Uterus (tissue), 2 donors: ENCODE data around the gene PCSK2.

Source experiments
- POLR2A ChIP-seq, 2 donors: fragments of 450-650 bp; IDR thresholded peaks; one replicate each; pipeline ENCODE4 v1.6.1; 2016; ENCODE audit warnings: antibody characterized with exemption in 2 of 2, mild to moderate bottlenecking in 1 of 2, moderate library complexity in 1 of 2
- TF ChIP-seq, protein P1 (sequence below), 4 experiments: fragments of 200-600 bp in 2 of 4; fragments of 450-650 bp in 2 of 4; sonication (generic) in 2 of 4; IDR thresholded peaks; one replicate each; pipeline ENCODE4 v1.5.1; 2016 to 2019; ENCODE audit warnings: antibody characterized with exemption in 4 of 4, mild to moderate bottlenecking in 2 of 4, moderate library complexity in 1 of 4

DNA sequence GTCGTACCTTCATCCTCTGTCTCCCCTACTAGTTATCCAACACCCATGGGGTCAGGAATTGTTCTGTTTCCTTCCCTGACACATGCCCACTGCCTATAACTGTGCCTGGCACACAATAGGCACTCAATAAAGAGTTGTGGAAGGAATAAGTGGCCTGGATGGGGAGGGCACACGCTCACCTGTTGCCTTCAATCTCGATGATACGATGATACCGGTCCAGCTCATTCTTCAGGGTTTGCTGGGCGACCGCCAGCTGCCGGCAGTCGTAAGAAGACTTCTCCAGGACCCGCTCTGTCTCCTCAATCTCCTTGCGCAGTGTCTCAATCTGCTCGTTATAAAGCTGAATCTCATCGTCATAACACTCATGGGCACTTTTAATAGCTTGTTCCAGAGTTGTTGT is 271.8 kb downstream of the PCSK2 start:
- TF ChIP-seq, protein P1, sequence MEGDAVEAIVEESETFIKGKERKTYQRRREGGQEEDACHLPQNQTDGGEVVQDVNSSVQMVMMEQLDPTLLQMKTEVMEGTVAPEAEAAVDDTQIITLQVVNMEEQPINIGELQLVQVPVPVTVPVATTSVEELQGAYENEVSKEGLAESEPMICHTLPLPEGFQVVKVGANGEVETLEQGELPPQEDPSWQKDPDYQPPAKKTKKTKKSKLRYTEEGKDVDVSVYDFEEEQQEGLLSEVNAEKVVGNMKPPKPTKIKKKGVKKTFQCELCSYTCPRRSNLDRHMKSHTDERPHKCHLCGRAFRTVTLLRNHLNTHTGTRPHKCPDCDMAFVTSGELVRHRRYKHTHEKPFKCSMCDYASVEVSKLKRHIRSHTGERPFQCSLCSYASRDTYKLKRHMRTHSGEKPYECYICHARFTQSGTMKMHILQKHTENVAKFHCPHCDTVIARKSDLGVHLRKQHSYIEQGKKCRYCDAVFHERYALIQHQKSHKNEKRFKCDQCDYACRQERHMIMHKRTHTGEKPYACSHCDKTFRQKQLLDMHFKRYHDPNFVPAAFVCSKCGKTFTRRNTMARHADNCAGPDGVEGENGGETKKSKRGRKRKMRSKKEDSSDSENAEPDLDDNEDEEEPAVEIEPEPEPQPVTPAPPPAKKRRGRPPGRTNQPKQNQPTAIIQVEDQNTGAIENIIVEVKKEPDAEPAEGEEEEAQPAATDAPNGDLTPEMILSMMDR (IDR thresholded peaks at IDR 0.05) = no peak
- no peak for TF ChIP-seq POLR2A (IDR thresholded peaks at IDR 0.05)
